Liver (tissue), 9 donors: ENCODE results near the gene ITGA11. TPM values are rescaled to one million over a fixed set of nuclear protein-coding genes. Genes with fewer than 3 reads are reported as not detected.

ENCODE experiments used
- DNase-seq: peaks from one replicate; pipeline ENCODE4 v3.0.0-alpha.2; 2017; ENCODE audit warnings: low spot score
- H3K27ac ChIP-seq, 2 donors: one replicate each; pipeline ENCODE4 v1.7.0; 2013; ENCODE audit warnings: inconsistent platforms in 2 of 2, low read length in 2 of 2, control low read depth in 1 of 2, low read depth in 1 of 2, mild to moderate bottlenecking in 1 of 2
- H3K27me3 ChIP-seq, 4 donors: one replicate each; pipeline versions ENCODE4 v1.6.1 to v1.7.0; 2013; ENCODE audit warnings: low read length in 3 of 4, inconsistent platforms in 1 of 4, mild to moderate bottlenecking in 1 of 4, moderate library complexity in 1 of 4; ENCODE audit not compliant: control insufficient read depth in 4 of 4, insufficient read depth in 4 of 4
- H3K36me3 ChIP-seq, 4 donors: one replicate each; pipeline versions ENCODE4 v1.6.1 to v1.7.0; 2013; ENCODE audit warnings: low read length in 3 of 4, mild to moderate bottlenecking in 3 of 4, low read depth in 1 of 4, moderate library complexity in 1 of 4; ENCODE audit not compliant: control insufficient read depth in 4 of 4, insufficient read depth in 3 of 4
- H3K4me1 ChIP-seq, 4 donors: one replicate each; pipeline versions ENCODE4 v1.6.1 to v1.7.0; 2013; ENCODE audit warnings: low read length in 3 of 4, mild to moderate bottlenecking in 3 of 4, moderate library complexity in 1 of 4; ENCODE audit not compliant: control insufficient read depth in 4 of 4, insufficient read depth in 4 of 4
- H3K4me3 ChIP-seq, 3 donors: one replicate each; pipeline versions ENCODE4 v1.6.1 to v1.7.0; 2013; ENCODE audit warnings: low read length in 3 of 3, control low read depth in 1 of 3, low read depth in 1 of 3, mild to moderate bottlenecking in 1 of 3
- H3K9ac ChIP-seq, 2 donors: one replicate each; pipeline ENCODE4 v1.7.0; 2013; ENCODE audit warnings: low read length in 2 of 2, mild to moderate bottlenecking in 2 of 2, moderate library complexity in 2 of 2, control low read depth in 1 of 2, low read depth in 1 of 2
- H3K9me3 ChIP-seq, 4 donors: one replicate each; pipeline versions ENCODE4 v1.6.1 to v1.7.0; 2013; ENCODE audit warnings: low read length in 3 of 4; ENCODE audit not compliant: control insufficient read depth in 4 of 4
- CTCF ChIP-seq: fragments of 150-350 bp; IDR thresholded peaks from 2 replicates; pipeline ENCODE4 v1.5.1; 2017; ENCODE audit warnings: improper control_type of control experiment, low read depth, low read length; ENCODE audit not compliant: missing input control
- EGR1 ChIP-seq, 2 donors: IDR thresholded peaks; 2 replicates each; pipeline ENCODE4 v1.6.1; 2016 to 2018; ENCODE audit warnings: antibody characterized with exemption in 2 of 2, low read depth in 2 of 2
- FOXA1 ChIP-seq: IDR thresholded peaks from 2 replicates; pipeline ENCODE4 v1.6.1; 2016; ENCODE audit warnings: antibody characterized with exemption
- FOXA2 ChIP-seq: IDR thresholded peaks from 2 replicates; pipeline ENCODE4 v1.6.1; 2016; ENCODE audit warnings: antibody characterized with exemption
- GABPA ChIP-seq, 2 donors: IDR thresholded peaks in 1 of 2; conservative IDR thresholded peaks in 1 of 2; 2 replicates each; pipeline ENCODE4 v1.6.1; 2016; ENCODE audit warnings: antibody characterized with exemption in 2 of 2, mild to moderate bottlenecking in 1 of 2, moderate library complexity in 1 of 2
- HNF4A ChIP-seq, 2 donors: conservative IDR thresholded peaks; 2 replicates each; pipeline ENCODE4 v1.6.1; 2016; ENCODE audit warnings: antibody characterized with exemption in 2 of 2, mild to moderate bottlenecking in 2 of 2
- HNF4G ChIP-seq: IDR thresholded peaks from 2 replicates; pipeline ENCODE4 v1.6.1; 2016; ENCODE audit warnings: antibody characterized with exemption
- JUND ChIP-seq, 2 donors: IDR thresholded peaks; 2 replicates each; pipeline ENCODE4 v1.6.1; 2016; ENCODE audit warnings: antibody characterized with exemption in 2 of 2
- NR2F2 ChIP-seq: IDR thresholded peaks from 2 replicates; pipeline ENCODE4 v1.6.1; 2016; ENCODE audit warnings: antibody characterized with exemption
- RAD21 ChIP-seq, 2 donors: IDR thresholded peaks; 2 replicates each; pipeline ENCODE4 v1.6.1; 2016; ENCODE audit warnings: antibody characterized with exemption in 2 of 2, mild to moderate bottlenecking in 2 of 2
- REST ChIP-seq: IDR thresholded peaks from 2 replicates; pipeline ENCODE4 v1.6.1; 2016; ENCODE audit warnings: antibody characterized with exemption, mild to moderate bottlenecking
- RXRA ChIP-seq, 2 donors: IDR thresholded peaks; 2 replicates each; pipeline ENCODE4 v1.6.1; 2017 to 2018; ENCODE audit warnings: antibody characterized with exemption in 2 of 2, mild to moderate bottlenecking in 1 of 2
- SP1 ChIP-seq: IDR thresholded peaks from 2 replicates; pipeline ENCODE4 v1.6.1; 2018; ENCODE audit warnings: antibody characterized with exemption, mild to moderate bottlenecking
- TAF1 ChIP-seq: conservative IDR thresholded peaks from 2 replicates; pipeline ENCODE4 v1.6.1; 2016; ENCODE audit warnings: antibody characterized with exemption, mild to moderate bottlenecking
- YY1 ChIP-seq: IDR thresholded peaks from 2 replicates; pipeline ENCODE4 v1.6.1; 2016; ENCODE audit warnings: antibody characterized with exemption, mild to moderate bottlenecking
- WGBS: extraction: QIAGEN DNeasy Blood & Tissue Kit; methylation state at CpG from one replicate; pipeline ENCODE4 v1.1.7; 2013; 5-methylcytosine and 5-hydroxymethylcytosine counted together
- polyA plus RNA-seq, 2 donors: library from polyadenylated mRNA; stranded (reverse) in 1 of 2; unstranded in 1 of 2; fragments of 200-250 nt in 1 of 2; fragments of >200 nt in 1 of 2; fragmentation: Nextera tagmentation in 1 of 2; extraction: Ambion mirVana in 1 of 2; gene quantifications; one replicate each; pipeline versions ENCODE4 v1.2.1 to v1.2.3, GENCODE V29; 2013 to 2015
- total RNA-seq, 2 donors: library from RNA; depleted of rRNA; stranded (reverse); fragments of >200 nt; gene quantifications; one replicate each; pipeline ENCODE4 v1.2.3, GENCODE V29; 2014
- TF ChIP-seq, protein P1 (sequence below): IDR thresholded peaks from 2 replicates; pipeline ENCODE4 v1.6.1; 2016; ENCODE audit warnings: antibody characterized with exemption
- TF ChIP-seq, protein P2 (sequence below): IDR thresholded peaks from 2 replicates; pipeline ENCODE4 v1.6.1; 2016; ENCODE audit warnings: antibody characterized with exemption
- TF ChIP-seq, protein P3 (sequence below): IDR thresholded peaks from 2 replicates; pipeline ENCODE4 v1.6.1; 2016; ENCODE audit warnings: antibody characterized with exemption
- donor health status: healthy.
- donor health status: healthy.
- donor health status: healthy.
- donor health status: healthy.
- donor health status: healthy.

Gene ITGA11
- total and polyA plus RNA-seq, 4 donors = 0.32 to 1.0 (median 0.67) TPM

DNA sequence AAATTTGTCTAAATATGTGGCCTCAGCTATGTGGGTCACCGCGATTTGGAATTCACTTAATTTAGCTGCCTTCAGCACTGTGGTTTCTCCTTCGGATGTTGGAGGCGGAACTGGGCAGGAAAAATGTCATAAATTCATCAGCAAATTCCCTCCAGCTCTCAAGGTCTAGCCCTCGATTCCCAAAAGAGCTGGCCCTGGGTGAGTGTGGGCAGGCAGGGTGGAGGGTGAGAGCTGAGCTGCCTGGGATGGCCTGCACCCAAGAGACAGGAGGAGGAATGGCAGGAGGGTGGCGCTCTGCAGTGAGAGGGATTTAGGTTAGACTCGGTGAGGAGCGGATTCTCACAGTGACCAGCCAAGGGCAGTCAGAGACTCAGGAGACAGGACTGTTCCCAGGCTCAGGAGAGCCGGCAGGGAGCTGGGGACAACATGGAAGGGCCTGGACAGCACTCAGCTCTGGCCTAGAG, 97.3 kb downstream of the ITGA11 start:
- 77% methylated on average over 9 of the region's 9 CpGs for WGBS
- TF ChIP-seq SP1 (no peak), NR2F2 (no peak), JUND (IDR thresholded peaks at IDR 0.05) (no peak), FOXA2 (no peak), RXRA (IDR thresholded peaks at IDR 0.05) (no peak), RAD21 (IDR thresholded peaks at IDR 0.05) (no peak), HNF4G (no peak), CTCF (no peak), FOXA1 (no peak), GABPA (IDR thresholded peaks at IDR 0.05 in 1 of 2, conservative IDR thresholded peaks at IDR 0.05 in 1 of 2) (no peak), YY1 (no peak), HNF4A (conservative IDR thresholded peaks at IDR 0.05) (no peak), REST (no peak), EGR1 (IDR thresholded peaks at IDR 0.05; ENCODE audit: low read depth in 2 of 2) (no peak), TAF1 (no peak)
- TF ChIP-seq, protein P1, sequence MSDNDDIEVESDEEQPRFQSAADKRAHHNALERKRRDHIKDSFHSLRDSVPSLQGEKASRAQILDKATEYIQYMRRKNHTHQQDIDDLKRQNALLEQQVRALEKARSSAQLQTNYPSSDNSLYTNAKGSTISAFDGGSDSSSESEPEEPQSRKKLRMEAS = no peak
- TF ChIP-seq, protein P2, sequence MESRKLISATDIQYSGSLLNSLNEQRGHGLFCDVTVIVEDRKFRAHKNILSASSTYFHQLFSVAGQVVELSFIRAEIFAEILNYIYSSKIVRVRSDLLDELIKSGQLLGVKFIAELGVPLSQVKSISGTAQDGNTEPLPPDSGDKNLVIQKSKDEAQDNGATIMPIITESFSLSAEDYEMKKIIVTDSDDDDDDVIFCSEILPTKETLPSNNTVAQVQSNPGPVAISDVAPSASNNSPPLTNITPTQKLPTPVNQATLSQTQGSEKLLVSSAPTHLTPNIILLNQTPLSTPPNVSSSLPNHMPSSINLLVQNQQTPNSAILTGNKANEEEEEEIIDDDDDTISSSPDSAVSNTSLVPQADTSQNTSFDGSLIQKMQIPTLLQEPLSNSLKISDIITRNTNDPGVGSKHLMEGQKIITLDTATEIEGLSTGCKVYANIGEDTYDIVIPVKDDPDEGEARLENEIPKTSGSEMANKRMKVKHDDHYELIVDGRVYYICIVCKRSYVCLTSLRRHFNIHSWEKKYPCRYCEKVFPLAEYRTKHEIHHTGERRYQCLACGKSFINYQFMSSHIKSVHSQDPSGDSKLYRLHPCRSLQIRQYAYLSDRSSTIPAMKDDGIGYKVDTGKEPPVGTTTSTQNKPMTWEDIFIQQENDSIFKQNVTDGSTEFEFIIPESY = no peak
- TF ChIP-seq, protein P3, sequence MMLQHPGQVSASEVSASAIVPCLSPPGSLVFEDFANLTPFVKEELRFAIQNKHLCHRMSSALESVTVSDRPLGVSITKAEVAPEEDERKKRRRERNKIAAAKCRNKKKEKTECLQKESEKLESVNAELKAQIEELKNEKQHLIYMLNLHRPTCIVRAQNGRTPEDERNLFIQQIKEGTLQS = no peak
- H3K27ac ChIP-seq = no peak overlapping the region

More for the DNA sequence above, 97.3 kb downstream of the ITGA11 start:
- Histone ChIP-seq H3K4me1 (no peaks in the 10 kb centered on the region), H3K36me3 (no peaks in the 10 kb centered on the region), H3K9me3 (no peaks in the 10 kb centered on the region), H3K4me3 (no peak overlapping the region), H3K27me3 (no peaks in the 10 kb centered on the region), H3K9ac (no peak overlapping the region)
- DNase-seq = no peak
